ENCODE results near the gene GPC5. TPM values are rescaled to one million over a fixed set of nuclear protein-coding genes. Genes with fewer than 3 reads are reported as not detected.
"Not testable (repeated sequence)": the region's sequence is repeated elsewhere in the genome, so short reads cannot be mapped to it uniquely, and the experiment has no call there.

The GPC5 gene
- total RNA-seq, 1 donor from 2014 or later, result 6.3 TPM

DNA sequence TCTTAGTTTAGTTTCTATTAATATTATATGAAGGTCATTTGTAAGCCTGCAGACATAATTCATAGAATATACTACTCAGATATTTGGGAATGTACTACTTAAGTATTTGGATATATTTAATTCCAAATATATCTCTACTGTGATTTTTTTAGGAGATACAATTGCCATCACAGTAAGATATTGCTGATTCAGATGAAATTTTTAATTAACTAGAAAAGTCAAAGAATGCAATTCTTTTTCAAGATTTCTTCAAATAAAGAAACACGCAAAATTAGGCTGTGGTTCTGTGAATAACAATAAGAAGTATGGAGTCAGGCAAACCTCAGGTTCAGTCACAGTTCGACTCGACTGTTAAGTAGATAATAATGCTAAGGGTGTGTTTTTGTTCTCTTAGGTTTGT is 1277.8 kb downstream of the GPC5 start:
- no peak overlapping the region for H3K4me3 ChIP-seq (ENCODE audit: low read length in 3 of 3)
- H3K9ac ChIP-seq (ENCODE audit: low read depth in 1 of 3, low read length in 3 of 3), result no peak overlapping the region
- no peaks in the 10 kb centered on the region for H3K27me3 ChIP-seq (ENCODE audit: control insufficient read depth in 3 of 3, insufficient read depth in 3 of 3, low read length in 3 of 3)
- no peak overlapping the region for H3K27ac ChIP-seq (ENCODE audit: low read depth, low read length)
- no peaks in the 10 kb centered on the region for H3K36me3 ChIP-seq (ENCODE audit: control insufficient read depth in 3 of 3, insufficient read depth in 3 of 3, low read length in 3 of 3)
- H3K4me1 ChIP-seq (ENCODE audit: control insufficient read depth in 3 of 3, insufficient read depth in 3 of 3, low read length in 3 of 3), result no peaks in the 10 kb centered on the region
- no peaks in the 10 kb centered on the region for H3K9me3 ChIP-seq (ENCODE audit: control insufficient read depth in 3 of 3, low read length in 3 of 3)

- no peaks in the 10 kb centered on the region for H3K27me3 ChIP-seq (ENCODE audit: control insufficient read depth in 3 of 3, insufficient read depth in 3 of 3, low read length in 3 of 3)
Measured at GRCh38 chr13:92677571-92677970, 1279.2 kb downstream of the GPC5 start.

GRCh38 chr13:92679602-92680001 is 1281.2 kb downstream of the GPC5 start:
- Histone ChIP-seq H3K27me3 (ENCODE audit: control insufficient read depth in 3 of 3, insufficient read depth in 3 of 3, low read length in 3 of 3) (no peaks in the 10 kb centered on the region), H3K27ac (ENCODE audit: low read depth, low read length) (no peak overlapping the region), H3K9me3 (ENCODE audit: control insufficient read depth in 3 of 3, low read length in 3 of 3) (no peaks in the 10 kb centered on the region), H3K36me3 (ENCODE audit: control insufficient read depth in 3 of 3, insufficient read depth in 3 of 3, low read length in 3 of 3) (no peaks in the 10 kb centered on the region), H3K9ac (ENCODE audit: low read depth in 1 of 3, low read length in 3 of 3) (no peak overlapping the region), H3K4me3 (ENCODE audit: low read length in 3 of 3) (no peak overlapping the region), H3K4me1 (ENCODE audit: control insufficient read depth in 3 of 3, insufficient read depth in 3 of 3, low read length in 3 of 3) (no peaks in the 10 kb centered on the region)

More at GRCh38 chr13:92677571-92677970, 1279.2 kb downstream of the GPC5 start:
- no peaks in the 10 kb centered on the region for H3K9me3 ChIP-seq (ENCODE audit: control insufficient read depth in 3 of 3, low read length in 3 of 3)
- no peak overlapping the region for H3K4me3 ChIP-seq (ENCODE audit: low read length in 3 of 3)
- H3K27ac ChIP-seq (ENCODE audit: low read depth, low read length), result no peak overlapping the region
- H3K4me1 ChIP-seq (ENCODE audit: control insufficient read depth in 3 of 3, insufficient read depth in 3 of 3, low read length in 3 of 3), result no peaks in the 10 kb centered on the region
- no peaks in the 10 kb centered on the region for H3K36me3 ChIP-seq (ENCODE audit: control insufficient read depth in 3 of 3, insufficient read depth in 3 of 3, low read length in 3 of 3)
- H3K9ac ChIP-seq (ENCODE audit: low read depth in 1 of 3, low read length in 3 of 3), result no peak overlapping the region

DNA sequence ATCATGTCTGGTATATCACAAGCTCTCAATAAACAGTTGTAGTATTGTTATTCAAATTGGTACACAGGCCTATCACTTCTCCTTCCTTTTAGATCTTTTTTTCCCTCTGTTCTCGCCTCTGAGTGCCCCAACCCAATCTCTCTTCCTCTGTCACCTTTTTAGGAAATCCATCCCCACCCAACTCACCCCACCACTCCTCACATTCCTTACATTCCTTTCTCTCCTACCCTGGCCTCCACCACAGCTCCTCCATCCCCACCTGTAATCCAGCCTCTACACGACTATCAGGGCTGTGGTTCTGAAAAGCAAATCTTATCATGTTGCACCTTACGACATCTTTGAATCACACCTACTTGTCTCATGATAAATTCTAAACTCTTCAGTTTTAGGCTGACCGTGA is 1282.8 kb downstream of the GPC5 start:
- H3K4me1 ChIP-seq (ENCODE audit: control insufficient read depth in 3 of 3, insufficient read depth in 3 of 3, low read length in 3 of 3), result no peaks in the 10 kb centered on the region
- no peak overlapping the region for H3K9ac ChIP-seq (ENCODE audit: low read depth in 1 of 3, low read length in 3 of 3)

GRCh38 chr13:92682832-92683517 is 1284.6 kb downstream of the GPC5 start:
- H3K9ac ChIP-seq (ENCODE audit: low read depth in 1 of 3, low read length in 3 of 3), result no peak overlapping the region
- H3K36me3 ChIP-seq (ENCODE audit: control insufficient read depth in 3 of 3, insufficient read depth in 3 of 3, low read length in 3 of 3), result no peaks in the 10 kb centered on the region
- H3K27ac ChIP-seq (ENCODE audit: low read depth, low read length), result no peak overlapping the region
- H3K4me1 ChIP-seq (ENCODE audit: control insufficient read depth in 3 of 3, insufficient read depth in 3 of 3, low read length in 3 of 3), result no peaks in the 10 kb centered on the region
- no peak overlapping the region for H3K4me3 ChIP-seq (ENCODE audit: low read length in 3 of 3)
- H3K27me3 ChIP-seq (ENCODE audit: control insufficient read depth in 3 of 3, insufficient read depth in 3 of 3, low read length in 3 of 3), result no peaks in the 10 kb centered on the region
- no peaks in the 10 kb centered on the region for H3K9me3 ChIP-seq (ENCODE audit: control insufficient read depth in 3 of 3, low read length in 3 of 3)

More for the DNA sequence above, 1282.8 kb downstream of the GPC5 start:
- Histone ChIP-seq H3K36me3 (ENCODE audit: control insufficient read depth in 3 of 3, insufficient read depth in 3 of 3, low read length in 3 of 3) (no peaks in the 10 kb centered on the region), H3K27me3 (ENCODE audit: control insufficient read depth in 3 of 3, insufficient read depth in 3 of 3, low read length in 3 of 3) (no peaks in the 10 kb centered on the region), H3K27ac (ENCODE audit: low read depth, low read length) (no peak overlapping the region), H3K4me3 (ENCODE audit: low read length in 3 of 3) (no peak overlapping the region), H3K9me3 (ENCODE audit: control insufficient read depth in 3 of 3, low read length in 3 of 3) (no peaks in the 10 kb centered on the region)

GRCh38 chr13:92694047-92694446 is 1295.6 kb downstream of the GPC5 start:
- Histone ChIP-seq H3K9me3 (ENCODE audit: control insufficient read depth in 3 of 3, low read length in 3 of 3) (no peaks in the 10 kb centered on the region), H3K4me1 (ENCODE audit: control insufficient read depth in 3 of 3, insufficient read depth in 3 of 3, low read length in 3 of 3) (no peaks in the 10 kb centered on the region), H3K27me3 (ENCODE audit: control insufficient read depth in 3 of 3, insufficient read depth in 3 of 3, low read length in 3 of 3) (no peaks in the 10 kb centered on the region), H3K36me3 (ENCODE audit: control insufficient read depth in 3 of 3, insufficient read depth in 3 of 3, low read length in 3 of 3) (no peaks in the 10 kb centered on the region), H3K9ac (ENCODE audit: low read depth in 1 of 3, low read length in 3 of 3) (no peak overlapping the region), H3K4me3 (ENCODE audit: low read length in 3 of 3) (no peak overlapping the region), H3K27ac (ENCODE audit: low read depth, low read length) (no peak overlapping the region)

DNA sequence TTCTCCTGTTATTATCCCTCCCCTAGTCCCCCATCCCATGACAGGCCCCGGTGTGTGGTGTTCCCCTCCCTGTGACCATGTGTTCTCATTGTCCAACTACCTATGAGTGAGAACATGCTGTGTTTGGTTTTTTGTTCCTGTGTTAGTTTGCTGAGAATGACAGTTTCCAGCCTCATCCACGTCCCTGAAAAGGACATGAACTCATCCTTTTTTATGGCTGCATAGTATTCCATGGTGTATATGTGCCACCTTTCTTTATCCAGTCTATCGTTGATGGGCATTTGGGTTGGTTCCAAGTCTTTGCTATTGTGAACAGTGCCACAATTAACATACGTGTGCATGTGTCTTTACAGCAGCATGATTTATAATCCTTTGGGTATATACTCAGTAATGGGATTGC is 1297.4 kb downstream of the GPC5 start:
- H3K27me3 ChIP-seq (ENCODE audit: control insufficient read depth in 3 of 3, insufficient read depth in 3 of 3, low read length in 3 of 3); H3K36me3 ChIP-seq (ENCODE audit: control insufficient read depth in 3 of 3, insufficient read depth in 3 of 3, low read length in 3 of 3); H3K4me1 ChIP-seq (ENCODE audit: control insufficient read depth in 3 of 3, insufficient read depth in 3 of 3, low read length in 3 of 3); H3K9me3 ChIP-seq (ENCODE audit: control insufficient read depth in 3 of 3, low read length in 3 of 3); H3K4me3 ChIP-seq (ENCODE audit: low read length in 3 of 3); H3K27ac ChIP-seq (ENCODE audit: low read depth, low read length); H3K9ac ChIP-seq (ENCODE audit: low read depth in 1 of 3, low read length in 3 of 3): not testable (repeated sequence)

- no peaks in the 10 kb centered on the region for H3K36me3 ChIP-seq (ENCODE audit: control insufficient read depth in 3 of 3, insufficient read depth in 3 of 3, low read length in 3 of 3)
- H3K27me3 ChIP-seq (ENCODE audit: control insufficient read depth in 3 of 3, insufficient read depth in 3 of 3, low read length in 3 of 3), result no peaks in the 10 kb centered on the region
- H3K9me3 ChIP-seq (ENCODE audit: control insufficient read depth in 3 of 3, low read length in 3 of 3), result no peaks in the 10 kb centered on the region
- H3K9ac ChIP-seq (ENCODE audit: low read depth in 1 of 3, low read length in 3 of 3), result no peak overlapping the region
- H3K27ac ChIP-seq (ENCODE audit: low read depth, low read length), result no peak overlapping the region
- H3K4me3 ChIP-seq (ENCODE audit: low read length in 3 of 3), result no peak overlapping the region
- H3K4me1 ChIP-seq (ENCODE audit: control insufficient read depth in 3 of 3, insufficient read depth in 3 of 3, low read length in 3 of 3), result no peaks in the 10 kb centered on the region
Measured at GRCh38 chr13:92716749-92717148, 1318.3 kb downstream of the GPC5 start.

- no peak overlapping the region for H3K27ac ChIP-seq (ENCODE audit: low read depth, low read length)
- H3K9me3 ChIP-seq (ENCODE audit: control insufficient read depth in 3 of 3, low read length in 3 of 3), result no peaks in the 10 kb centered on the region
Measured at GRCh38 chr13:92717857-92718256, 1319.4 kb downstream of the GPC5 start.

DNA sequence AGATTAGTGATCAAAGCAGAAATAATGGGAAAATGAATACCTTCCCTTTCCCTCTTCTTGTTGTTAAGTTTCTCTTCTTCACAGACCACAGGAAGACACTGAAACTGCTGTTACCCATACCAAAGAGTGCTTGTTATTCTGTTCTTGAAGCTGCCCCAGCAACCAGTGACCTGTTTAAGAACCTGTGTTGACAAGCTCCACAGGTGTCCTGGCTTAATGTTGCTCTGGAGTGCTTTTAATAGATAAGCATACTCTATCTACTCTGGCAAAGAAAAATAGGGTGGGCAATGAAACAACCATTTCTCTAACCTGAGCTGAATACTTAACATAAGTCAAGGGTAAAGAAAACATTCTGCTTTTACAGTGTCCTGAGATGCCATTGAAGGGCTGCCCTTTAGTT is 1321.4 kb downstream of the GPC5 start:
- Histone ChIP-seq H3K9ac (ENCODE audit: low read depth in 1 of 3, low read length in 3 of 3) (no peak overlapping the region), H3K9me3 (ENCODE audit: control insufficient read depth in 3 of 3, low read length in 3 of 3) (no peaks in the 10 kb centered on the region), H3K27ac (ENCODE audit: low read depth, low read length) (no peak overlapping the region), H3K36me3 (ENCODE audit: control insufficient read depth in 3 of 3, insufficient read depth in 3 of 3, low read length in 3 of 3) (no peaks in the 10 kb centered on the region), H3K27me3 (ENCODE audit: control insufficient read depth in 3 of 3, insufficient read depth in 3 of 3, low read length in 3 of 3) (no peaks in the 10 kb centered on the region), H3K4me1 (ENCODE audit: control insufficient read depth in 3 of 3, insufficient read depth in 3 of 3, low read length in 3 of 3) (no peaks in the 10 kb centered on the region), H3K4me3 (ENCODE audit: low read length in 3 of 3) (no peak overlapping the region)

More at GRCh38 chr13:92717857-92718256, 1319.4 kb downstream of the GPC5 start:
- Histone ChIP-seq H3K9ac (ENCODE audit: low read depth in 1 of 3, low read length in 3 of 3) (no peak overlapping the region), H3K27me3 (ENCODE audit: control insufficient read depth in 3 of 3, insufficient read depth in 3 of 3, low read length in 3 of 3) (no peaks in the 10 kb centered on the region), H3K36me3 (ENCODE audit: control insufficient read depth in 3 of 3, insufficient read depth in 3 of 3, low read length in 3 of 3) (no peaks in the 10 kb centered on the region), H3K4me1 (ENCODE audit: control insufficient read depth in 3 of 3, insufficient read depth in 3 of 3, low read length in 3 of 3) (no peaks in the 10 kb centered on the region), H3K4me3 (ENCODE audit: low read length in 3 of 3) (no peak overlapping the region)

All from skeletal muscle tissue (tissue), 4 donors.